OCI-LY7 (cell line): Measurements from ENCODE around the gene TIMMDC1. TPM values are rescaled to one million over a fixed set of nuclear protein-coding genes. Genes with fewer than 3 reads are reported as not detected.
"Not testable (repeated sequence)": the region's sequence is repeated elsewhere in the genome, so short reads cannot be mapped to it uniquely, and the experiment has no call there.

Experiments
- BruUV-seq: library from RNA; stranded (reverse); fragments of 400-500 nt; replicated peaks from 2 replicates; lab custom pipeline; 2021; lab: Mats Ljungman, UMichigan
- CTCF ChIA-PET: fragments of 300-600 bp; sonication (Branson Sonifier 250); formaldehyde crosslinking; loops from one replicate; lab custom pipeline; 2022; ENCODE audit warnings: antibody characterized with exemption; ENCODE audit not compliant: unreplicated experiment; lab: Charles Lee
- POLR2A ChIA-PET: fragments of 300-600 bp; sonication (Branson Sonifier 250); formaldehyde crosslinking; loops from one replicate; lab custom pipeline; 2022; ENCODE audit warnings: antibody characterized with exemption; lab: Charles Lee
- DNase-seq: peaks from one replicate; pipeline ENCODE4 v3.0.0-alpha.2; 2015; ENCODE audit warnings: low spot score
- H2AFZ ChIP-seq: fragments of 200-600 bp; sonication (generic), shearing (Covaris generic); 2 replicates; pipeline ENCODE4 v1.6.1; 2014; ENCODE audit warnings: mild to moderate bottlenecking, antibody characterized with exemption, low read length, moderate library complexity
- H3K27ac ChIP-seq: fragments of 200-600 bp; sonication (generic); 2 replicates; pipeline ENCODE4 v1.5.1; 2014; ENCODE audit warnings: mixed run types, low read depth, mild to moderate bottlenecking, moderate library complexity, low read length, inconsistent platforms; ENCODE audit not compliant: poor library complexity, severe bottlenecking
- H3K36me3 ChIP-seq: fragments of 200-600 bp; sonication (generic); 2 replicates; pipeline ENCODE4 v1.6.1; 2014; ENCODE audit warnings: mild to moderate bottlenecking, antibody characterized with exemption, low read length, moderate library complexity, mixed read lengths; ENCODE audit not compliant: insufficient read depth
- H3K4me1 ChIP-seq: fragments of 200-600 bp; sonication (generic); 2 replicates; pipeline ENCODE4 v1.5.1; 2014; ENCODE audit warnings: mild to moderate bottlenecking, low read length; ENCODE audit not compliant: insufficient read depth, poor library complexity, severe bottlenecking
- H3K4me2 ChIP-seq: fragments of 200-600 bp; sonication (generic); 2 replicates; pipeline ENCODE4 v1.6.1; 2014; ENCODE audit warnings: mild to moderate bottlenecking, low read length
- H3K4me3 ChIP-seq: fragments of 200-600 bp; sonication (generic); 2 replicates; pipeline ENCODE4 v1.5.1; 2014; ENCODE audit warnings: mild to moderate bottlenecking, low read depth, low read length; ENCODE audit not compliant: poor library complexity, severe bottlenecking
- H3K79me2 ChIP-seq: fragments of 200-600 bp; sonication (generic); 2 replicates; pipeline ENCODE4 v1.6.1; 2016; ENCODE audit warnings: low read depth, mild to moderate bottlenecking, low read length, moderate library complexity, mixed read lengths; ENCODE audit not compliant: insufficient read depth
- H3K9me2 ChIP-seq: fragments of 200-600 bp; sonication (generic); 2 replicates; pipeline ENCODE4 v1.6.1; 2016; ENCODE audit warnings: mild to moderate bottlenecking, low read length, mixed read lengths; ENCODE audit not compliant: insufficient read depth
- H3K9me3 ChIP-seq: fragments of 200-600 bp; sonication (generic); 2 replicates; pipeline ENCODE4 v1.6.1; 2014; ENCODE audit warnings: mild to moderate bottlenecking, mixed run types, low read length, mixed read lengths
- H4K20me1 ChIP-seq: fragments of 200-600 bp; sonication (generic); 2 replicates; pipeline ENCODE4 v1.6.1; 2014; ENCODE audit warnings: mild to moderate bottlenecking, antibody characterized with exemption, low read length, moderate library complexity, mixed read lengths; ENCODE audit not compliant: insufficient read depth
- EZH2phosphoT487 ChIP-seq: fragments of 200-600 bp; sonication (generic); IDR thresholded peaks from 2 replicates; pipeline ENCODE4 v1.6.1; 2018; ENCODE audit warnings: low read depth, borderline replicate concordance, mild to moderate bottlenecking, mixed run types, antibody characterized with exemption, low read length, moderate library complexity, mixed read lengths
- intact Hi-C: fragments of 100-400 bp; cut with micrococcal nuclease; formaldehyde crosslinking; loops from one replicate; pipeline ENCODE4 v1.10.0; 2022; ENCODE audit not compliant: unreplicated experiment
- total RNA-seq, 2 experiments: library from RNA; depleted of rRNA in 1 of 2; stranded (reverse); fragments of >200 nt in 1 of 2; shearing (Covaris generic) in 1 of 2; gene quantifications; 2 replicates each; pipeline ENCODE4 v1.2.3, GENCODE V29; 2014 to 2022
- TF ChIP-seq, protein P1 (sequence below): fragments of 200-600 bp; sonication (generic); conservative IDR thresholded peaks from 2 replicates; pipeline ENCODE4 v1.5.1; 2014; ENCODE audit warnings: mild to moderate bottlenecking, antibody characterized with exemption, low read length, moderate library complexity, mixed read lengths

Gene TIMMDC1
- total RNA-seq, 2 experiments from 2014 or later, result 61.0 to 92.9 TPM

DNA sequence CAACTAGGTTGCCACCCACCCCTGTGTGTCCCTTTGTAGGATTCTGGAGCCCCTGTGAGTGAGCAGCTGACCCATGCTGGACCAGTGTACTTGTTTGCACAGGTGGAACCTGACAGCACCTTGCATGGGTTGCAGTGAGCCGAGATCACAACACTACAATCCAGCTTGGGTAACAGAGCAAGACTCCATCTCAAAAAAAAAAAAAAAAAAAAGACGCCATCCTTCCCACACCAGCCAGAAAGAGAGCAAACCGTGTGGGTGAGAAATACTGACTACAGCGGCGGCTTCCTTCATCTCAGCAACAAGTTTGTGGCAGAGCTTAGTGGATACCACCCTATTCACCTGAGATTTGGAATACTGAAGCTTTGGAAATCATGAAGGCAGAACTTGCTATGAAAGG is 61.8 kb downstream of the TIMMDC1 start:
- CTCF ChIA-PET, result no interaction called here
- intact Hi-C loops, result no loop called here
- DNase-seq, result no peak
- H3K4me3 ChIP-seq, result no peak overlapping the region
- H2AFZ ChIP-seq, result peak overlapping the region; percentile 68; the same call in 1 of the 2 replicates
- POLR2A ChIA-PET, result interaction anchor here (0.7 kb wide), 1 partner anchor 23 kb away, joined by 5 read pairs; no protein-coding TSS in a partner anchor
- no peak overlapping the region for H3K4me2 ChIP-seq
- H4K20me1 ChIP-seq, result no peaks in the 10 kb centered on the region
- no peaks in the 10 kb centered on the region for H3K9me2 ChIP-seq
- TF ChIP-seq, protein P1, sequence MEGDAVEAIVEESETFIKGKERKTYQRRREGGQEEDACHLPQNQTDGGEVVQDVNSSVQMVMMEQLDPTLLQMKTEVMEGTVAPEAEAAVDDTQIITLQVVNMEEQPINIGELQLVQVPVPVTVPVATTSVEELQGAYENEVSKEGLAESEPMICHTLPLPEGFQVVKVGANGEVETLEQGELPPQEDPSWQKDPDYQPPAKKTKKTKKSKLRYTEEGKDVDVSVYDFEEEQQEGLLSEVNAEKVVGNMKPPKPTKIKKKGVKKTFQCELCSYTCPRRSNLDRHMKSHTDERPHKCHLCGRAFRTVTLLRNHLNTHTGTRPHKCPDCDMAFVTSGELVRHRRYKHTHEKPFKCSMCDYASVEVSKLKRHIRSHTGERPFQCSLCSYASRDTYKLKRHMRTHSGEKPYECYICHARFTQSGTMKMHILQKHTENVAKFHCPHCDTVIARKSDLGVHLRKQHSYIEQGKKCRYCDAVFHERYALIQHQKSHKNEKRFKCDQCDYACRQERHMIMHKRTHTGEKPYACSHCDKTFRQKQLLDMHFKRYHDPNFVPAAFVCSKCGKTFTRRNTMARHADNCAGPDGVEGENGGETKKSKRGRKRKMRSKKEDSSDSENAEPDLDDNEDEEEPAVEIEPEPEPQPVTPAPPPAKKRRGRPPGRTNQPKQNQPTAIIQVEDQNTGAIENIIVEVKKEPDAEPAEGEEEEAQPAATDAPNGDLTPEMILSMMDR, result no peak
- TF ChIP-seq EZH2phosphoT487, result no peak
- BruUV-seq, result no TSS peak
- no peaks in the 10 kb centered on the region for H3K9me3 ChIP-seq
- H3K27ac ChIP-seq, result no peak overlapping the region
- H3K4me1 ChIP-seq, result peaks cover 3% of the 10 kb centered on the region
- H3K36me3 ChIP-seq, result no peaks in the 10 kb centered on the region
- H3K79me2 ChIP-seq, result no peaks in the 10 kb centered on the region

DNA sequence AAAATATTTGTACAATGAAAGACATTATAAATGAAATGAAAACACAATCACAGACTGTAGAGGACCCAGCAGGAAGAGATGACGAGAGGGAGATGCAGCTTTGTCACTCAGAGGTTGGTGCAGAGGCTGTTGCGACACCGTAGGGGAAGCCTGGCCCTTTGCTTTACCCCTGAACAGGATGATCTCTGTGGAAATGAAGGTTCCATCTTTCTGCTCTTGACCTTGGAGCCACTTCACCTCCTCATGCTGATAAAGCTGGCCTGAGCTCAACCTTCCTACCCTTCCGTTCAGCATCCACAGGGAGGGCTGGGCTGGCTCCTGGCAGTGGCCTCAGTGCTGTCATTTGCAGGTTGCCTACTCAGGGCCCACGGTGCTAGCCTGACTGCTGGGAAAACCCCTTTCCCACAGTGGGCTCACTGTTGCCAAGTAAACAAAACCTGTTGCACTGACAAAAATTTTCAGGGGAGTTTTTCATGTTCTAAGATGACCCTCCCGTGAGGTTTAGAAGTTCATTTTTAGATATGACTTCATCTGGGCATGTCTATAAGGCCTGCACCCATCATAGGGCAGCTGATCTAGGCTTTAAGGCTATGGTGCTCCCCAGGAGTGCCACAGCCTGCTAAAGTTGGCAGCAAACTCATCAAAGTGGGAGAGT is 64.1 kb downstream of the TIMMDC1 start:
- Histone ChIP-seq H3K4me3 (no peak overlapping the region), H3K36me3 (no peaks in the 10 kb centered on the region), H2AFZ (peak overlapping the region; percentile 4; the same call in 1 of the 2 replicates), H4K20me1 (no peaks in the 10 kb centered on the region), H3K27ac (no peak overlapping the region), H3K4me2 (no peak overlapping the region), H3K4me1 (peaks cover 3% of the 10 kb centered on the region), H3K79me2 (no peaks in the 10 kb centered on the region), H3K9me3 (no peaks in the 10 kb centered on the region), H3K9me2 (no peaks in the 10 kb centered on the region)
- TF ChIP-seq, protein P1, result no peak
- TF ChIP-seq EZH2phosphoT487, result no peak
- POLR2A ChIA-PET, result no interaction called here
- CTCF ChIA-PET, result no interaction called here
- DNase-seq, result no peak
- intact Hi-C loops, result no loop called here
- BruUV-seq, result no TSS peak

DNA sequence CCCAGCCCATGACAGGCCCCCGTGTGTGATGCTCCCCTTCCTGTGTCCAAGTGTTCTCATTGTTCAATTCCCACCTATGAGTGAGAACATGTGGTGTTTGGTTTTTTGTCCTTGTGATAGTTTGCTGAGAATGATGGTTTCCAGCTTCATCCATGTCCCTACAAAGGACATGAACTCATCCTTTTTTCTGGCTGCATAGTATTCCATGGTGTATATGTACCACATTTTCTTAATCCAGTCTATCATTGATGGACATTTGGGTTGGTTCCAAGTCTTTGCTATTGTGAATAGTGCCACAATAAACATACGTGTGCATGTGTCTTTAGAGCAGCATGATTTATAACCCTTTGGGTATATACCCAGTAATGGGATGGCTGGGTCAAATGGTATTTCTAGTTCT is 65.0 kb downstream of the TIMMDC1 start:
- H3K79me2 ChIP-seq, BruUV-seq, DNase-seq, H3K4me1 ChIP-seq, CTCF ChIA-PET, H3K9me3 ChIP-seq, H4K20me1 ChIP-seq, H3K27ac ChIP-seq, POLR2A ChIA-PET, H3K4me2 ChIP-seq, intact Hi-C loops, H2AFZ ChIP-seq, H3K9me2 ChIP-seq, H3K4me3 ChIP-seq, H3K36me3 ChIP-seq: not testable (repeated sequence)
